GM10847 (cell line): ENCODE measurements around the gene NGB.

Experiments
- POLR2A ChIP-seq: IDR thresholded peaks from 2 replicates; pipeline ENCODE4 v1.6.1; 2011; ENCODE audit not compliant: insufficient read length; ENCODE audit errors: extremely low read depth

Gene NGB

GRCh38 chr14:77256694-77257093 lies 14.3 kb downstream of the NGB start:
- TF ChIP-seq POLR2A = no peak

- TF ChIP-seq POLR2A = no peak
These were observed 17.4 kb downstream of the NGB start for GRCh38 chr14:77253333-77254190.

- no peak for TF ChIP-seq POLR2A
These were observed 19.1 kb downstream of the NGB start for GRCh38 chr14:77251870-77252269.

GRCh38 chr14:77250927-77251326 lies 20.1 kb downstream of the NGB start:
- TF ChIP-seq POLR2A = no peak

- no peak for TF ChIP-seq POLR2A
These were observed 21.7 kb downstream of the NGB start for GRCh38 chr14:77249286-77249685.

- no peak for TF ChIP-seq POLR2A
These were observed 22.3 kb downstream of the NGB start for GRCh38 chr14:77248666-77249065.

- TF ChIP-seq POLR2A = no peak
These were observed 24.2 kb downstream of the NGB start for GRCh38 chr14:77246784-77247183.

GRCh38 chr14:77245820-77246219 lies 25.2 kb downstream of the NGB start:
- TF ChIP-seq POLR2A = no peak

- no peak for TF ChIP-seq POLR2A
These were observed 27.2 kb downstream of the NGB start for GRCh38 chr14:77243853-77244252.

GRCh38 chr14:77242752-77243151 lies 28.3 kb downstream of the NGB start:
- TF ChIP-seq POLR2A = no peak

- TF ChIP-seq POLR2A = no peak
These were observed 29.1 kb downstream of the NGB start for GRCh38 chr14:77241955-77242354.

- no peak for TF ChIP-seq POLR2A
These were observed 30.6 kb downstream of the NGB start for GRCh38 chr14:77240336-77240915.

- no peak for TF ChIP-seq POLR2A
These were observed 31.6 kb downstream of the NGB start for GRCh38 chr14:77239412-77239811.

- no peak for TF ChIP-seq POLR2A
These were observed 32.0 kb downstream of the NGB start for GRCh38 chr14:77238996-77239395.

- TF ChIP-seq POLR2A = no peak
These were observed 32.6 kb downstream of the NGB start for GRCh38 chr14:77238356-77238755.

GRCh38 chr14:77236814-77237213 lies 34.2 kb downstream of the NGB start:
- no peak for TF ChIP-seq POLR2A

GRCh38 chr14:77231721-77232120 lies 39.3 kb downstream of the NGB start:
- no peak for TF ChIP-seq POLR2A
